ENCODE results near the gene SLC25A53.

Gene SLC25A53, protein sequence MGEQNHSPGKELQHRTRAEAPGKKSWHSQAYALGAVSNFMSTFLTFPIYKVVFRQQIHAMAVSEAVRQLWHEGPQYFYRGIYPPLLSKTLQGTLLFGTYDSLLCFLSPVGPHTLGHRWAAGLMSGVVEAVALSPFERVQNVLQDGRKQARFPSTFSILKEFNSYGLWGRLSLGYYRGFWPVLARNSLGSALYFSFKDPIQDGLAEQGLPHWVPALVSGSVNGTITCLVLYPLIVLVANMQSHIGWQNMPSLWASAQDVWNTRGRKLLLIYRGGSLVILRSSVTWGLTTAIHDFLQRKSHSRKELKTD

DNA sequence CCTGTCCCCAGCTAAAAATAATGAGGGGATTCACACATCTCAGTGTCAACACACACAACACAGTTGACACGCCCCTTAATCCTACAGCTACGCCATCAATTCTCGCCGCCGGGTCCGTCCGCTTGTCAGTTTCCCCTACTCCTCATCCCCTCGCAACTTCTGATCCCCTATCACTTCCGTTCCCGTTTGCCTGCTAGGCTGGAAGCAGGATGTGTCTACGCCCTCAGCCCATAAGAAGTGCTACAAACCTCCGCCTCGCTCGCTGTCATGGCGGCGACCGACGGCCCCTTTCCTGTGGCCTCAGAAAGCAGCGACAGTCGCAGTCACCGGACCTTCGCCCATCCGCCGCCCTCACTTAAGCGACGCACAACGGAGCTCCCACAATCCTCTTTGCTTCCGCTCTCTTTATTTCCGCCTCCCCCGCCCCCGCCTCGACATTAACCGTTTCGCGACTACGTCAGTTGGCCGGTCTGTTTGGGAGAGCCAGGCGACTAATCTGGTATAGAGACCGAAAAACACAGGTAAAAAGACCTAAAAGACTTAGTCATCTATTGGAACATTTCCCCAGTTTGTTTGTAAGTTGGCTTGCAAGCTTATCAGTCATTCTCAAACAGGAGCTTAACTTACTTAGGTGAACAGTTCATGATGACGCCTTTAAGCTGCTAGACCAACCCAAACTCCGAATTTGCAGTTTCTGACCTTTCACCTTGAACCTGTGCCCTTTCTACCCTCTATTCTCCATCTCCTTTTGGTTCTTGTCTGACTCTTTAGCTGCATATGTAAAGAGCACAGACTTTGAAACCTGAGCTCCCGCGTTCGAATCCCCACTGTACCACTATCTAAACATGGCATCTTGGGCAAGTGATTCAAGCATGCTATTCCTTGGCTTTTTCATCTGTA, at the start of gene SLC25A53:
Gene SLC25A53, minus strand, starts transcription at position 380 of the 900 bp plus-strand sequence. CDS start 51,752 bp downstream, outside the sequence.
- DNase-seq (ENCODE audit: low read depth): peak; percentile 37

DNA sequence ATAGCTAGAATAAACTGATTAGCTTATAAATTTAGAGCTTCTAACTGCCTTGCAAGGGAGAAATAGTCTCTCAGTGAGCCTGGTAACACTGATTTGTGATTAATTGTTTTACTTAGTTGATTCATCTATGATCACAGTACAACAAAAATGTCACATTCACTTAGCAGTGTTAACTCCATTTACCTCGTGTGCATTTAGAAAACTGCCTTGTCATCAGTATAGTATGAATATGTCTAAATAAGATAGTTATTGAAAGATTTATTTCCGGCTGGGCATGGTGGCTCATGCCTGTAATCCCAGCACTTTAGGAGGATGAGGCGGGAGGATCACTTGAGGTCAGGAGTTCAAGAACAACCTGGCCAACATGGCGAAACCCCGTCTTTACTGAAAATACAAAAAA, 48.7 kb upstream of the SLC25A53 start:
- no peak for DNase-seq (ENCODE audit: low read depth)

DNA sequence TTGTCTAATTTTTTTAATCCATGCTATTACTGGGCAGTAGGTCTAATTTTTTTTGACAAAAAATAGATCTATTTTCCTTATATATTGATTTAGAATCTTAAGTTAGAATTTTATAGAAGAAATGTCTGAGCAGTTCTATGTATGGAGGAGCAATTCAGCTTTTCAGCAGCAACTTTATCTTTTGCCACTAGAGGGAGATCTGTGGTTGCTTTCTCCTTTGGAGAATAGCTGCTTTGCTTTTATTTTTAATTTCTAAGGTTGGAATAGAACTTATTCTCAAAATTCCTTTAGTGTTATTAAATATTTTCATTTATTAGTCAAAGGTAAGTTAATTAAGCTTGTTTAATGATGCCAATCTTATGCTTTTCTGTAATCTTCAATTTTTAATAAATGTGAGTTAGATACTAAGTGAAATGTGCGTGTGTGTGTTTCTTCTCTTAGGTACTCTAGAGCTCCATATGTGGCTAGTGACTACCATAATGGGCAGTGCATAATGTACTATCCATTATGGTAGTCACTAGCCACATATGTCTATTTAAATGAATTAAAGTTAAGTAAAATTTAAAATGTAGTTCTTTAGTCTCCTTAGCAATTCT, 38.8 kb upstream of the SLC25A53 start:
- no peak for DNase-seq (ENCODE audit: low read depth)

DNA sequence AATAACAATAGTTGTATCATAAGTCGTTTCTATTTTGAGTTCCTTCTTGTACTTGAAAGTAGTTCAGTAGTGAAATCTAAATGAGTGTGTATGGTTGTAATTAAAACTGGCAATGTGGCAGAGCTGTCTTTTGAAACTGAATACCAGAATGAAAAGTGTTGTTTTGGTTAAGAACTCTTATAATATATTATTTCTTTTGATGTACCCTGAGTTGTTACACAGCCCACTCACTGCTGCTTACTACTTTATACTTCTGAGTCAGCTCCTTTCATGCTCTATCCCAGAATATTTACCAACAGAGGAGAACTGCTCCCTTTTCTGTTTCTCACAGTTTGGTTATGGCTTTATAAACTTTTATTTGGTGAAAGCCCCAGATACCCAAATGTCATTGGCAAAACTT, 38.2 kb upstream of the SLC25A53 start:
- DNase-seq (ENCODE audit: low read depth): no peak

DNA sequence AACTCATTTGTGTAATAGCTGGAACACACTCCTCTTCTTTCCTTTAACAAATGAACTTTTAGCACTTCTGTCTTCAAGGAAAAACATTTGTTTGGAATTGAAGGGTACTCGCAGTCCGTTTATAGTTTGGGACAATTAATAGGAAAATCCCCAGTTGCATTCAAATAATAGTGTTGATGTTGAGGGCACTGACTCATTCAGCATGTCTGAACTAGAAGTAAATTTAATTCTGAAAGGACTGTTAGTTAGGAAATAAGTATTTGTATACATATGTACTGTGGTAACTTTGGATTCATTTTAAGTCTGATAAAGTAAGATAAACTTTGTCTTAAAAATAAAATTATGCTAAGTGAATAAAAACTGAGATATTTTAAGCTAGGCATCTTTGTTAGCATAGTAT, 36.7 kb upstream of the SLC25A53 start:
- no peak for DNase-seq (ENCODE audit: low read depth)

DNA sequence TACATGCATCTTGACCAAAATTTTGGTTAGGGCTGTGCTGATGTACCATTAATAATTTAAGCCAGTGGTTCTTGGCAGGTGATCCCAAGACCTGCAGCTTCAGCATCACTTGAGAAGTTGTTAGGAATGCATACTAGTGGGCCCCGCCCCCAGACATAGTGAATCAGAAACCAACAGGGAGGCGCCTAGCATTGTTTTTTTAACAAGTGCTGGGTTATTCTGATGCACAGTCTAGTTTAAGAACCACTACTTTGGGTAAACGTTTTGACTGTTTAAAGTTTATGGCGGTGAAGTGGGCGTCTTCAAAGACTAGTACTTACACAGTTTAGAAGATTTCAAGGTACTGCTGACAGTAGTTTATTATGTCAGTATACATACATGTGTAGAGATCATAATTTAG, 33.0 kb upstream of the SLC25A53 start:
- no peak for DNase-seq (ENCODE audit: low read depth)

DNA sequence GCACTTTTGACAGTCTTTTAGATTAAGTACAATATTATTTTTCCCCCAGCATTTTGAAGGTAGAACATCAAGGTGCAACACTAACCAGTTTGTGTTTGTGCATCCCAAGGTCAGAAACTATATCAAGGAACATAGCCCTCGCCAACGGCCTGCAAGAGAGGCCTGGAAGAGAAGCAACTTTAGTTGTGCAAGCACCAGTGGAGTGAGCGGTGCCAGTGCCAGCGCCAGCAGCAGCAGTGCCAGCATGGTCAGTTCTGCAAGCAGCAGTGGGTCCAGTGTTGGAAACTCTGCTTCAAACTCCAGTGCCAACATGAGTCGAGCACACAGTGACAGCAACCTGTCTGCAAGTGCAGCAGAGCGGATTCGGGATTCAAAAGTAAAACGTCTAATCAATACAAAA, 31.1 kb upstream of the SLC25A53 start:
- DNase-seq (ENCODE audit: low read depth): no peak

DNA sequence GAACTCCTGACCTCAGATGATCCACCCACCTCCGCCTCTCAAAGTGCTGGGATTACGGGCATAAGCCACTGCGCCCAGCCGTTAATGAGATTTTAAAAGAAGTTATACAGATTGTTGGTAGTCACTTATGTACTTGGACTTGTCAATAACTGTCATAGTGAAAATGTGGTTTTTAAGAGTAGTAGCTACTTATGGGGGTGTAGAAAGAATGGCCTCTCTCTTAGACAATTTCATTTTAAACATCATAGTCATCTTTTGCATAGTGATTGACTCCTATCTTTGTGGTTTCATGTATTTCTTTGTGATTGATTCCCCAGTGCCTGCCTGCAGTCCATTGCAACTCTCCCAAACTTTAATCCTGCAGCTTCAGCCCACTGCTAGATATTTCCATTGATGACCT, 26.9 kb upstream of the SLC25A53 start:
- DNase-seq (ENCODE audit: low read depth): no peak

DNA sequence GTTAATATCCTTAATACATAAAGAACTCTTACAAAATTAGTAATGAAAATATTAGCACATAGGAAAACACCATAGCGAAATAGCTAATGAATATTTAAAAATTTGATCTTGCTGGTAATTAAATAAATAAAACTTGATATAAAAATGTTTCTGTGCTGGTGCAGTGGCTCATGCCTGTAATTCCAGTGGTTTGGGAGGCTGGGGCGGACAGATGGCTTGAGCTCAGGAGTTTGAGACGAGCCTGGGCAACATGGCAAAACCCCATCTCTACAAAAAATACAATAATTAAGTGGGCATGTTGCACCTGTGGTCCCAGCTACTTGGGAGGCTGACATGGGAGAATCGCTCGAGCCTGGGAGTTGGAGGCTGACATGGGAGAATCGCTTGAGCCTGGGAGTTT, 17.0 kb upstream of the SLC25A53 start:
- DNase-seq (ENCODE audit: low read depth): no peak

DNA sequence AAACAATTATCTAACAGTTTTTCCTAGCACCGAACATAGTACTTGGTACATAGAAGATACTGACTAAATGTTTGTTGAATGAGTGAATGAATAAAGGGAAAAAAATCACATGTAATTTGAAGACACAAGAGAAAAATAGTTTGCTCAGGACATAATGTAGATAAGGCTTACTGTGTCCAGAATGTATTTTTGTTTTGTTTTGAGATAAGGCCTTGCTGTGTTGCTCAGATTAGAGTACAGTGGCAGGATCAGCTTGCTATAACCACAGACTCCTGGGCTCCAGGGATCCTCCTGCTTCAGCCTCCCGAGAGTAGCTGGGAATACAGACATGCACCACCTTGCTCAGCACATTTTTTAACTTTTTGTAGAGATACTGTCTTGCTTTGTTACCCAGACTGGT, 16.0 kb upstream of the SLC25A53 start:
- no peak for DNase-seq (ENCODE audit: low read depth)

DNA sequence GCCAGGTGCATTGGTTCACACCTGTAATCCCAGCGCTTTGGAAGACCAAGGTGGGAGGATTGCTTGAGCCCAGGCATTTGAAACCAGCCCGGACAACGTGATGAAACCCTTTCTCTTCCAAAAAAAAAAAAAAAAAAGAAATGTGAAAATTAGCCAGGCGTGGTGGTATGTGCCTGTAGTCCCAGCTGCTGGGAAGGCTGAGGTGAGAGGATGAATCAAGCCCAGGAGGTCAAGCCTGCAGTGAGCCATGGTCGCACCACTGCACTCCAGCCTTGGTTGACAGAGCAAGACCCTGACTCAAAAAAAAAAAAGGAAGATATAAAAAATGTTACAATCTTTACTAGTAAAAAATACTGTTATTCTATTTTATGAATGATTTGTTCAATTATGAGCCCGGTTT, 15.3 kb upstream of the SLC25A53 start:
- no peak for DNase-seq (ENCODE audit: low read depth)

DNA sequence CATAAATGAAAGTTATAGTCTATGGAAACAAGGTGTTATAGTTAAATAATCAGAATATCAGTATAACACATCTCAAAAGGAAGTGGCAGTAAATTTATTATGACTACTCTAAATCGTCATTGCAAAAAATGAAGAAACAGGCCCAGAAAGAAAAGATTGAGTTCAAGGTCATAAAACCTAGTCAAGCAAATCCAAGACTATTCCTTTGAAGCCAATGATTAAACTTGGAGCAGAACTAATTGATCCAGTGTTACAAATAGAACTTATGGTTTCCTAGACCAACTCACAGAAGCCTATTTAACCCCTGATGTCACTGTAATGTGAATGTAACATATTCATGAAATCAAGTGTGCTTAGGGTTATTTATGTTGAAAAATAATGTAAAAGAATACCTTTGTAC, 11.3 kb upstream of the SLC25A53 start:
- no peak for DNase-seq (ENCODE audit: low read depth)

DNA sequence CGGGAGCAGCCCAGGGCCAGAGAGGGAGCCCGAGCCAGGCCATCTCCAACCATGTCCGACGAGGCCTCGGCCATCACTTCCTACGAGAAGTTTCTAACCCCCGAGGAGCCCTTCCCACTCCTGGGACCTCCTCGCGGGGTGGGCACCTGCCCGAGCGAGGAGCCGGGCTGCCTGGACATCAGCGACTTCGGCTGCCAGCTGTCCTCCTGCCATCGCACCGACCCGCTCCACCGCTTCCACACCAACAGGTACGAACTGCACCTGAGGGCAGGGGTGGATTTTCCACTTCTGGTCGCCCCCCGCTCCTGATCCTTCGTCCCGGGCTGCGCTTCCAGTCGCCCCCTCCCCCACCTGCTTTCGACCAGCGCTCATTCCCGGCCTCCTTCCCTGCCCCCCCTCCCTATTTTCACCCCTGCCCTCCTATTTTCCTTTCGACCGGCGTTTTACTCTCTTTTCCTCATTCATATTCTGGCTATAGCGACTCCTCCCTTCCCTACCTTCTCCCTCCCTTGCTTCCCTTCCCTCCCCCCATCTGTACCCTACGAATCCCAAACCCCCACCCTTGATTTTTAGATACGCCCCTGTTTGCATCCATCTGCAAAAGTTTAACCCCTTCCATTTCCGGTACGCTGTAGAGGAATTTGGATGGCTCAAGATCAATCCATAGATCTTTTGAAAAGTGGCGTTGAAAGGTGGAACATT, 10.1 kb upstream of the SLC25A53 start:
- no peak for DNase-seq (ENCODE audit: low read depth)

DNA sequence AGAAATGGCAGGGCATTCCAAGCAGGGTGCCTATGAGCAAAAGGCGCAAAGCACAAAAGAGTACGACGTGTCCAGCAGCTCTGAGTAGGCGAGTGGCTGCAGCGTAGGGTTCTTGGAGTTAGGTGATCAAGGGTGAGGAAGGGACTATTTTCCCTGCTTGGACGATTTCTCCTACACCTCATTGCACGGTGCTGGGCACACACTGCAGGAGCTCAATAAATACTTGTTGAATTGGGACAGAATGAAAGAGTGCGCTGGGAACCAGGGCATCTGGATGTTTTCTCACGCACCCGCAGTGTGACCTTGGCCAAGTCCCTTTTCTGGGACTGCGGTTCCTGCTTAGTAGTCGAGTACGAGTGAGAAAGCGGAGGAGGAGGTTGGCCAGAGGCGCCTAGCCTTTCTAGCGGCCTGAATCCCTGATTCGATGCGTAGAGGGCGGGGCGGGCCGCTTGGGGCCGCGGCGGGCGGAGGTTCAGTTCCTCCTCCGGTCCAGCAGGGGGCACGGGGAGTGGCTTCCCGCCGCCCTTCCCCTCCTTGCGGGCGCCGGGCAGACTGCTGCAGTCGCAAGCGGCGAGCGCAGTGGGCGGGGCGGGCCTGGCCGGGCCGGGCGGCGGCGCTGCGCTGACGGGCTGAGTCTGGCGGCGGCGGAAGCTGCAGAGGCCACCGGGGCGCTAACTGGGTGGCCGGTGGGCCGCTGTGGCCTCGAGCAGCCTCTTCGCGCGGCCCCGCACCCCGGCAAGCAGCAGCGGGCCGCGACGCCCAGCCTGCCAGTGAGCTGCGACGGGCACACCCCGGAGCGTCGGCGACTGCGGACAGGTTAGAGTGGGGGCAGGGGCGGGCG, 9.3 kb upstream of the SLC25A53 start, which contains the start of gene FAM199X:
Gene FAM199X, plus strand, starts transcription at position 560 of the 841 bp plus-strand sequence. CDS start 333 bp downstream, outside the sequence.
- DNase-seq (ENCODE audit: low read depth): peak; percentile 57

DNA sequence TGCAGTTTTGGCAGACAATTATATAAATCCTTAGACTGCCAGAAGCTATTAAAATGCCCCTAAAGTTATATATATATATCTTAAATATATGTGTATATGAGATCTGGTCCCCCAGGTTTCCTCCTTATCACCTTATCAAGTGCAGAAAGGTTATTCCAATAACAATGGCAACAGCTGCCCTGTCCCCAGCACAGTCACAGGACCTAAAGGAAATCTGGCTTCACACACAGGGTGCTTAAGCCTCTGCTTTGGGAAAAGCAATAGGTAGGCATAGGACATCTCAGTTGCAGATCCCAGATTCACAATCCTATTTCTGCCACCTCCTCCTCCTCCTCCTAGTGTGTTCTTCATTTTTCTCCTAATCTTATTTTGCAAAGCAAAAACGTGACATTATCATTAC, 5.8 kb downstream of the SLC25A53 start:
- no peak for DNase-seq (ENCODE audit: low read depth)

DNA sequence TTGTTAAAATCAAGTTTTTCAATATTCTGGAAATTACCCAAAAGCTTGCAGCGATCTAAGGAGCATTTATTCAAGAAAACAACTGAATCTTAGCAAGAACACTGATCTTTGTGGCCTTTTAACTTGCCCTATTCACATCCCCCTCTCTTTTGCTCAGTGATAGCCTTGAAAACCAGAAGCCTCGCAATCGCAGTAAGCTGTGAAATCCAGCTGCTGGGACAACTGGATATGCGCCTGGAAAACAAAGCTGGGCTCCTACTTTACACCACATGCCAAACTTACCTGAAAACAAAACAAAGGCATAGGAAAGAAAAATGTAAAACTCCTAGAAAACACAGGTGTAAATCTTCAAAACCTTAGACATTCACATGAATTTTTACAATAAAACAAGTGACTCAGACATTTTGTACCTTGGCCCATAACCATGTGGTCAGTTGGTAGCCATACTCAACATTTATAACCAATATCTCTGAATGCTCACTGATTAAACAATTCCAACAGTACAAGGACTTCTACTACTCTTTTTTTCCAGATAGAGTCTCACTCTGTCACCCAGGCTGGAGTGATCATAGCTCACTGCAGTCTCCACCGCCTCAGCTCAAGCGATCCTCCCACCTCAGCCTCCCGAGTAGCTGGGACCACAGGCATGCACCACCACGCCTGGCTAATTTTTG, 15.6 kb downstream of the SLC25A53 start:
- DNase-seq (ENCODE audit: low read depth): no peak

DNA sequence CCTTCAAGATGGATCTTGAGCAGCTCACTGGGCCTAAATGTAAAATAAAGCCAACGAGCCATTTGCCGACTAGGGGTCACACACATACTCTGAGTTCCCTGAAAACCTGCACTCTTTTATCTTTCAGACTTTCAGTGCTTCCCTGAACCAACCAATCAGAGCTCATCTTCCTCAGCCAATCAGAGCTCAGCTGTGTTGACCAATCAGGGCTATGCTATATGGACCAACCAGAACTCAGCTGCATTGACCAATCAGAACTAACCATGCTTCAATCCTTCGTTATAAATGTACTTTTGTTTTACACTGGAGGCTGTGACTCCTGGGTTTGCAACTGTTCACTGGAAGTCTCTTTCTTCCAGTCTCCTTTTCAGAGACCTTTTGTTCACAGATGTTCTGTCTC, 19.3 kb downstream of the SLC25A53 start:
- no peak for DNase-seq (ENCODE audit: low read depth)

DNA sequence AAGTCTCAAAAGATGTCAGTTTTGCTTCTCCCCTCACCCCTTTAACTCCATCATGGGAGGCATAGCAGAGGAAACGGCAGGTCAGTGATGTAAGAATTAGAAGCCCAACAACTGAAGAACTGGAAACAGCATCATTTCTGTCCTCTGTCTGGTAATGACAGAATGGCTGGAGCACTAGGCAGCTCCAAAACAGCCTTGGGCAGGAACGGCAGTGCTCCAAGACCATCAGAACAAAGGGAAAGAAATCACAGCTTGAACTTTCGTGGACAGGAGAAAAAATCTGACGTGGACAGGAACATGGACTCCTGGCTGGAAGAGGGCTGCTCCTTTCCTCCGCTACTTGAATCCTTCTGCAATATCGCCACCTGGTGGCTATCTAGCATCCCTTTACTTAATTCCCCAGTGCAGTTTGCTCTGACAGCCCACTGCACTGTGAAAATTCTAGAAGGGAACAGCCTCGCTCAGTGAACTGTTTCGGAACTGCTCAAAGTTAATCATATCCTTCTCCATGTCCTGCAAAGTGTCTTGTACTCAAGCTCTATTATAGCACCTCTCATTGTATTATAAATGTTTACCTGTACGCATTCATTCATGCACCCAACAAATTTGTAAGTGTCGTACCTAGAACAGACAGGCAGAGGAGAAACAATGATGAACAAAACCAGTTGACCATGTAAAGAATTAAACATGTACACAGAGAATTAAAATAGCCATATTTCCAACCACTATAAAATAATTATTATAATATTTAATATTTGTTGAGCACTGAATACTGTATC, 20.4 kb downstream of the SLC25A53 start:
- DNase-seq (ENCODE audit: low read depth): peak; percentile 15

DNA sequence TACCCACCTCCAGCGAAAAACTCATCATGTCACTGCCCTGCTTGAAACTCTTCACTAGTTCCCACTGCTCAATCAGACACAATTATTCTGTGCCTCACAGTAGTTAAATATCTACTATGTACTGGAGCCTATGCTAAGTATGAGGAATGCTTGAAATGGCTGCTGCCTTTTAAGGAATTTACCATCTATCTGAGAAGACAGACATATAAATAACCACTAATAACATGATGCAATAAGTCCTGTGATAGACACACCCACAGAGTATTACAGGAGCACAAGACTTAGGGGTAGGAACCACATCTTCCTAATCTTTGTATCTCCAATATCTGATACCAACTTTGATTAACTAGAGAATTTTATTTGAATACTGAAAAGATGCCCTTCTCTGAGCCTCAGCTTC, 21.1 kb downstream of the SLC25A53 start:
- no peak for DNase-seq (ENCODE audit: low read depth)
